Endodermal cell (in vitro differentiated cells): ENCODE measurements around the gene ODAD3. TPM values are rescaled to one million over a fixed set of nuclear protein-coding genes. Genes with fewer than 3 reads are reported as not detected.
"Not testable (repeated sequence)": the region's sequence is repeated elsewhere in the genome, so short reads cannot be mapped to it uniquely, and the experiment has no call there.

Source experiments
- DNase-seq: peaks from one replicate; pipeline ENCODE4 v3.0.0-alpha.2; 2017
- H3K27ac ChIP-seq: 2 replicates; pipeline ENCODE4 v1.5.1; 2013; ENCODE audit warnings: mild to moderate bottlenecking, low read depth, low read length, moderate library complexity
- H3K27me3 ChIP-seq: 2 replicates; pipeline ENCODE4 v1.6.1; 2013; ENCODE audit warnings: mild to moderate bottlenecking, low read length, moderate library complexity; ENCODE audit not compliant: insufficient read depth, control insufficient read depth, poor library complexity, severe bottlenecking
- H3K36me3 ChIP-seq: 2 replicates; pipeline ENCODE4 v1.7.0; 2013; ENCODE audit warnings: mild to moderate bottlenecking, low read length, moderate library complexity; ENCODE audit not compliant: control insufficient read depth, insufficient read depth
- H3K4me1 ChIP-seq: one replicate; pipeline ENCODE4 v1.7.0; 2013; ENCODE audit warnings: low read length; ENCODE audit not compliant: control insufficient read depth, insufficient read depth
- H3K4me3 ChIP-seq: 2 replicates; pipeline ENCODE4 v1.5.1; 2013; ENCODE audit warnings: mild to moderate bottlenecking, low read length, moderate library complexity
- H3K9ac ChIP-seq: 2 replicates; pipeline ENCODE4 v1.6.1; 2013; ENCODE audit warnings: mild to moderate bottlenecking, low read length, moderate library complexity; ENCODE audit not compliant: poor library complexity, severe bottlenecking; ENCODE audit errors: extremely low read depth
- H3K9me3 ChIP-seq: 2 replicates; pipeline ENCODE4 v1.6.1; 2013; ENCODE audit warnings: mild to moderate bottlenecking, low read length, moderate library complexity; ENCODE audit not compliant: control insufficient read depth
- H3K27ac Mint-ChIP-seq: 2 replicates; pipeline ENCODE4 v1.8.0; 2020; ENCODE audit warnings: mixed read lengths
- H3K27me3 Mint-ChIP-seq: 2 replicates; pipeline ENCODE4 v1.8.0; 2021; ENCODE audit warnings: mild to moderate bottlenecking, mixed read lengths; ENCODE audit not compliant: insufficient read depth
- H3K36me3 Mint-ChIP-seq: 2 replicates; pipeline ENCODE4 v1.8.0; 2020; ENCODE audit warnings: low read depth, mixed read lengths
- H3K4me1 Mint-ChIP-seq: 2 replicates; pipeline ENCODE4 v1.8.0; 2020; ENCODE audit warnings: mixed read lengths
- H3K4me3 Mint-ChIP-seq: 2 replicates; pipeline ENCODE4 v1.8.0; 2020; ENCODE audit warnings: mild to moderate bottlenecking, moderate library complexity, mixed read lengths
- H3K9me3 Mint-ChIP-seq: 2 replicates; pipeline ENCODE4 v1.8.0; 2020; ENCODE audit warnings: mild to moderate bottlenecking, mixed read lengths
- CTCF ChIP-seq: fragments of 200-600 bp; sonication (generic); conservative IDR thresholded peaks from 2 replicates; pipeline ENCODE4 v1.5.0; 2021; ENCODE audit warnings: antibody characterized with exemption, mild to moderate bottlenecking
- WGBS, 2 experiments: methylation state at CpG; one replicate each; pipeline versions ENCODE4 v1.1.5 to v1.1.7; 2013; ENCODE audit warnings: missing lambda C conversion rate in 2 of 2, mixed read lengths in 1 of 2; ENCODE audit not compliant: insufficient coverage in 1 of 2, insufficient read length in 1 of 2; 5-methylcytosine and 5-hydroxymethylcytosine counted together
- total RNA-seq, 2 donors: library from RNA; stranded (reverse); fragmentation: NEBNext Ultra II Directional in 1 of 2; extraction: Animal tissue kit (Norgen Biotek cat#: 25700) in 1 of 2; gene quantifications; 2 replicates in 1 of 2; 3 replicates in 1 of 2; pipeline ENCODE4 v1.2.1, GENCODE V29; 2021

ODAD3 gene
- total RNA-seq, 2 donors from 2014 or later, result 0.88 to 2.4 TPM

GRCh38 chr19:11408591-11408990 lies 26.3 kb downstream of the ODAD3 start:
- Histone ChIP-seq H3K9me3 (no peaks in the 10 kb centered on the region), H3K4me3 (no peak overlapping the region), H3K4me1 (no peaks in the 10 kb centered on the region), H3K27me3 (no peaks in the 10 kb centered on the region), H3K9ac (no peak overlapping the region), H3K36me3 (no peaks in the 10 kb centered on the region), H3K27ac (no peak overlapping the region)
- WGBS, 2 experiments, result 95 to 96% methylated on average over 4 of the region's 4 CpGs
- Mint-ChIP-seq H3K4me3 (no peak overlapping the region), H3K27ac (peak overlapping the region; percentile 35), H3K27me3 (no peaks in the 10 kb centered on the region), H3K36me3 (peaks cover 51% of the 10 kb centered on the region), H3K9me3 (no peaks in the 10 kb centered on the region), H3K4me1 (no peaks in the 10 kb centered on the region)
- TF ChIP-seq CTCF, result no peak
- DNase-seq, result no peak

GRCh38 chr19:11406703-11407236 lies 28.2 kb downstream of the ODAD3 start:
- H3K27ac ChIP-seq, H3K4me3 Mint-ChIP-seq, DNase-seq, H3K36me3 ChIP-seq, H3K27ac Mint-ChIP-seq, H3K9me3 Mint-ChIP-seq, H3K4me1 Mint-ChIP-seq, H3K9ac ChIP-seq, H3K9me3 ChIP-seq, H3K27me3 Mint-ChIP-seq, H3K4me1 ChIP-seq, H3K27me3 ChIP-seq, H3K4me3 ChIP-seq: not testable (repeated sequence)
- H3K36me3 Mint-ChIP-seq, result peaks cover 51% of the 10 kb centered on the region
- WGBS, 2 experiments, result 89 to 94% methylated on average over 11 to 12 of the region's 12 CpGs

- H3K4me3 ChIP-seq, result no peak overlapping the region
- WGBS, 2 experiments, result 50 to 76% methylated on average over 14 to 44 of the region's 44 CpGs
- H3K9me3 ChIP-seq, result no peaks in the 10 kb centered on the region
- H3K27me3 ChIP-seq, result no peaks in the 10 kb centered on the region
- no peak overlapping the region for H3K4me3 Mint-ChIP-seq
- H3K27ac ChIP-seq, result no peak overlapping the region
- peaks cover 4% of the 10 kb centered on the region for H3K36me3 ChIP-seq
- H3K9me3 Mint-ChIP-seq, result no peaks in the 10 kb centered on the region
- peaks cover 50% of the 10 kb centered on the region for H3K36me3 Mint-ChIP-seq
- H3K27ac Mint-ChIP-seq, result no peak overlapping the region
- no peaks in the 10 kb centered on the region for H3K4me1 Mint-ChIP-seq
- H3K27me3 Mint-ChIP-seq, result no peaks in the 10 kb centered on the region
- peak; percentile 88 for DNase-seq
- H3K9ac ChIP-seq, result no peak overlapping the region
- no peaks in the 10 kb centered on the region for H3K4me1 ChIP-seq
- peak; percentile 62 for TF ChIP-seq CTCF
Observed at GRCh38 chr19:11405846-11406643, 28.9 kb downstream of the ODAD3 start.
